Measurements from ENCODE around the gene MIPOL1. TPM values are rescaled to one million over a fixed set of nuclear protein-coding genes. Genes with fewer than 3 reads are reported as not detected.
"Not testable (repeated sequence)": the region's sequence is repeated elsewhere in the genome, so short reads cannot be mapped to it uniquely, and the experiment has no call there.

MIPOL1 gene
- total and polyA plus RNA-seq, 2 of the 4 experiments (the other 2 are of a cell fraction), result 2.7 to 5.9 TPM

GRCh38 chr14:37189733-37190132 is 8.0 kb upstream of the MIPOL1 start:
- H2BK120ac ChIP-seq (ENCODE audit: low read depth, low read length); H3K4me1 ChIP-seq (ENCODE audit: control insufficient read depth, insufficient read depth, low read length); CTCF ChIA-PET; H4K8ac ChIP-seq (ENCODE audit: low read depth in 2 of 2, low read length in 2 of 2); H3K4me3 ChIP-seq (ENCODE audit: insufficient read depth, low read depth, low read length); H3K23ac ChIP-seq (ENCODE audit: low read depth, low read length); H4K91ac ChIP-seq (ENCODE audit: insufficient read depth, low read depth, low read length); H3K27me3 ChIP-seq (ENCODE audit: control insufficient read depth, insufficient read depth, low read length); H3K27ac ChIP-seq (ENCODE audit: insufficient read depth, low read length); H4K5ac ChIP-seq (ENCODE audit: low read depth, low read length); H3K9ac ChIP-seq (ENCODE audit: low read depth, low read length); H3K4me2 ChIP-seq (ENCODE audit: low read depth, low read length); in situ Hi-C loops (cut with MboI; ENCODE audit: low sequenced_read_pairs); H3K56ac ChIP-seq (ENCODE audit: extremely low read depth, insufficient read depth, low read length); H2AK9ac ChIP-seq (replicated peaks; ENCODE audit: low read depth, low read length, poor library complexity); H3K9me3 ChIP-seq (ENCODE audit: control insufficient read depth, insufficient read depth, low read length); H4K20me1 ChIP-seq (ENCODE audit: insufficient read depth, low read length); H2BK15ac ChIP-seq (ENCODE audit: low read depth, low read length); POLR2A ChIA-PET (ENCODE audit: unreplicated experiment); H2AK5ac ChIP-seq (ENCODE audit: low read depth, low read length); dilution Hi-C loops (cut with HindIII; ENCODE audit: low sequenced_read_pairs, unreplicated experiment); H3K18ac ChIP-seq (ENCODE audit: low read depth, low read length); intact Hi-C loops (cut with micrococcal nuclease); H3K79me1 ChIP-seq (ENCODE audit: low read depth in 1 of 2, low read length in 2 of 2); ATAC-seq (ENCODE audit: low read depth); H3K14ac ChIP-seq (replicated peaks; ENCODE audit: low read depth, low read length); H2BK5ac ChIP-seq (ENCODE audit: low read depth, low read length, poor library complexity, severe bottlenecking); H2AFZ ChIP-seq (replicated peaks; ENCODE audit: low read length, poor library complexity); H3K9me1 ChIP-seq (ENCODE audit: insufficient read depth, low read length); H3K4ac ChIP-seq (ENCODE audit: low read depth, low read length); H3K36me3 ChIP-seq (ENCODE audit: control insufficient read depth, insufficient read depth, low read length); BruUV-seq (replicated peaks); H2BK20ac ChIP-seq (ENCODE audit: low read depth, low read length); DNase-seq: not testable (repeated sequence)
- no CpG with 5 or more reads among the region's 2 CpGs for WGBS, 2 experiments (ENCODE audit: extremely low coverage in 2 of 2, insufficient read length in 1 of 2)
